Esophagus muscularis mucosa (tissue), 3 donors: Measurements from ENCODE around the gene PIP5KL1.

Experiments used
- POLR2A ChIP-seq: fragments of 450-650 bp; IDR thresholded peaks from one replicate; pipeline ENCODE4 v1.6.1; 2017; ENCODE audit warnings: antibody characterized with exemption, moderate library complexity, mild to moderate bottlenecking, low read depth
- TF ChIP-seq, protein P1 (sequence below), 3 experiments: fragments of 200-600 bp in 2 of 3; fragments of 450-650 bp in 1 of 3; sonication (generic) in 2 of 3; IDR thresholded peaks; one replicate each; pipeline ENCODE4 v1.5.1; 2017 to 2019; ENCODE audit warnings: antibody characterized with exemption in 3 of 3, mild to moderate bottlenecking in 2 of 3, moderate library complexity in 1 of 3

DNA sequence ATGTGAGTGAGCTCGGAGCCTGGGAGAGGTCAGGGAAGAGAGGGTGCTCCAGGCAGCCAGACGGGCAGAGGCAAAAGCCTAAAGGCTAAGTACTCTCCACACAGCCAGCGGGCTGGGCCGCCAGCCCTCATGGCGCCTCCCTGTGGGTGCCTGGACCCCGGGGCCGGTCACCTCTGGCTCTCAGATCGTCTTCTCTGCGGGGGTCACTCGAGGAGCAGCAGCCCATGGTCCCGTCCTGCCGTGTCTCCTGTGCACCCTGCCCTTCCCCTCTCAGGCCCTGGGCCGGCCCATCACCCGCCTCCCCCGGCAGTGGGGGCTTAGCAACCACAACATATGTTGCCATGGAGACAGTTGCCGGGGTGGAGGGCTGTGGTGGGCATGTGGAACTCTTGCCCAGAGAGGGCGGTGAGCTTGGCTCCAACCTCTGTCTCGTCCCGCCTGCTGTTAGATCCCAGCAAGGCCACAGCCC, 57.3 kb downstream of the PIP5KL1 start:
- TF ChIP-seq, protein P1, sequence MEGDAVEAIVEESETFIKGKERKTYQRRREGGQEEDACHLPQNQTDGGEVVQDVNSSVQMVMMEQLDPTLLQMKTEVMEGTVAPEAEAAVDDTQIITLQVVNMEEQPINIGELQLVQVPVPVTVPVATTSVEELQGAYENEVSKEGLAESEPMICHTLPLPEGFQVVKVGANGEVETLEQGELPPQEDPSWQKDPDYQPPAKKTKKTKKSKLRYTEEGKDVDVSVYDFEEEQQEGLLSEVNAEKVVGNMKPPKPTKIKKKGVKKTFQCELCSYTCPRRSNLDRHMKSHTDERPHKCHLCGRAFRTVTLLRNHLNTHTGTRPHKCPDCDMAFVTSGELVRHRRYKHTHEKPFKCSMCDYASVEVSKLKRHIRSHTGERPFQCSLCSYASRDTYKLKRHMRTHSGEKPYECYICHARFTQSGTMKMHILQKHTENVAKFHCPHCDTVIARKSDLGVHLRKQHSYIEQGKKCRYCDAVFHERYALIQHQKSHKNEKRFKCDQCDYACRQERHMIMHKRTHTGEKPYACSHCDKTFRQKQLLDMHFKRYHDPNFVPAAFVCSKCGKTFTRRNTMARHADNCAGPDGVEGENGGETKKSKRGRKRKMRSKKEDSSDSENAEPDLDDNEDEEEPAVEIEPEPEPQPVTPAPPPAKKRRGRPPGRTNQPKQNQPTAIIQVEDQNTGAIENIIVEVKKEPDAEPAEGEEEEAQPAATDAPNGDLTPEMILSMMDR (IDR thresholded peaks at IDR 0.05), result no peak
- no peak for TF ChIP-seq POLR2A
